ENCODE data around the gene CAPN13.

GRCh38 chr2:30757749-30758148 is 49.5 kb downstream of the CAPN13 start:
- TF ChIP-seq CTCF (IDR thresholded peaks at IDR 0.05; ENCODE audit: low read depth, low read length, poor library complexity, severe bottlenecking) (no peak), EZH2phosphoT487 (IDR thresholded peaks at IDR 0.05; ENCODE audit: borderline replicate concordance, low read length) (no peak)
